Testis (tissue), 2 donors: ENCODE results near the gene CEMIP.

Source experiments
- POLR2A ChIP-seq: fragments of 450-650 bp; IDR thresholded peaks from one replicate; pipeline ENCODE4 v1.6.1; 2017; ENCODE audit warnings: antibody characterized with exemption, mild to moderate bottlenecking, moderate library complexity
- TF ChIP-seq, protein P1 (sequence below), 3 experiments: fragments of 450-650 bp in 2 of 3; fragments of 200-600 bp in 1 of 3; sonication (generic) in 1 of 3; IDR thresholded peaks; one replicate each; pipeline ENCODE4 v1.5.1; 2016 to 2019; ENCODE audit warnings: antibody characterized with exemption in 3 of 3, mild to moderate bottlenecking in 2 of 3, moderate library complexity in 1 of 3

DNA sequence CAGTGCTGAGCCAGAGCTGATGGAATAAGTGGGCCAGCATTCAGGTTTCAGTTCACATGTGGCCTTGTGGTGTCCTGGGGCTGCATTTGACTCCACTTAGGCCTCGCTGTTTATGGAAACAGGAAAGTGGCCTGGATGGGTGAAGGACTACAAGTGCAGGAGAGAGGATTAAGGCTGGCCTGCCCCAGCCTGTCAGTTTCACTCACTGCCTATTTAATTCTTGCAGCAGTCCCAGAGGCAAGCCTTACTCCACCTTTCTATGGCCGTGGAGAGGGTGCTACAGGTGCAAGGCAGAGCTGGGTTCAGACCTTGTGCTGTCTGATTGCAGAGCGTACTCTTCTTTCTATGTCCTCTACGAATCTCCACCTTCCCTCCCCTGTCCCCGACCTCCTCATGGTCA lies 46.4 kb upstream of the CEMIP start:
- TF ChIP-seq, protein P1, sequence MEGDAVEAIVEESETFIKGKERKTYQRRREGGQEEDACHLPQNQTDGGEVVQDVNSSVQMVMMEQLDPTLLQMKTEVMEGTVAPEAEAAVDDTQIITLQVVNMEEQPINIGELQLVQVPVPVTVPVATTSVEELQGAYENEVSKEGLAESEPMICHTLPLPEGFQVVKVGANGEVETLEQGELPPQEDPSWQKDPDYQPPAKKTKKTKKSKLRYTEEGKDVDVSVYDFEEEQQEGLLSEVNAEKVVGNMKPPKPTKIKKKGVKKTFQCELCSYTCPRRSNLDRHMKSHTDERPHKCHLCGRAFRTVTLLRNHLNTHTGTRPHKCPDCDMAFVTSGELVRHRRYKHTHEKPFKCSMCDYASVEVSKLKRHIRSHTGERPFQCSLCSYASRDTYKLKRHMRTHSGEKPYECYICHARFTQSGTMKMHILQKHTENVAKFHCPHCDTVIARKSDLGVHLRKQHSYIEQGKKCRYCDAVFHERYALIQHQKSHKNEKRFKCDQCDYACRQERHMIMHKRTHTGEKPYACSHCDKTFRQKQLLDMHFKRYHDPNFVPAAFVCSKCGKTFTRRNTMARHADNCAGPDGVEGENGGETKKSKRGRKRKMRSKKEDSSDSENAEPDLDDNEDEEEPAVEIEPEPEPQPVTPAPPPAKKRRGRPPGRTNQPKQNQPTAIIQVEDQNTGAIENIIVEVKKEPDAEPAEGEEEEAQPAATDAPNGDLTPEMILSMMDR (IDR thresholded peaks at IDR 0.05): no peak
- no peak for TF ChIP-seq POLR2A
